Measurements from ENCODE around the gene OAS3.
"Not testable (repeated sequence)": the region's sequence is repeated elsewhere in the genome, so short reads cannot be mapped to it uniquely, and the experiment has no call there.

The OAS3 gene

GRCh38 chr12:112937741-112938719 lies at the start of gene OAS3:
Gene OAS3, plus strand, starts transcription at chr12:112938474. Its CDS starts 57 bp downstream, at chr12:112938531.
- DNase-seq (ENCODE audit: low read depth in 2 of 2) = peak; percentile 18 to 35

- DNase-seq (ENCODE audit: low read depth in 2 of 2) = no peak
These were observed 46.9 kb upstream of the OAS3 start for GRCh38 chr12:112891093-112892024.

- DNase-seq (ENCODE audit: low read depth in 2 of 2) = no peak
These were observed 45.4 kb upstream of the OAS3 start for GRCh38 chr12:112892856-112893255.

GRCh38 chr12:112894128-112894527 lies 44.1 kb upstream of the OAS3 start:
- no peak for DNase-seq (ENCODE audit: low read depth in 2 of 2)

- DNase-seq (ENCODE audit: low read depth in 2 of 2) = no peak
These were observed 39.9 kb upstream of the OAS3 start for GRCh38 chr12:112898380-112898779.

- no peak for DNase-seq (ENCODE audit: low read depth in 2 of 2)
These were observed 37.8 kb upstream of the OAS3 start for GRCh38 chr12:112900298-112901145.

GRCh38 chr12:112901271-112901670 lies 37.0 kb upstream of the OAS3 start:
- DNase-seq (ENCODE audit: low read depth in 2 of 2) = no peak

GRCh38 chr12:112904571-112904970 lies 33.7 kb upstream of the OAS3 start:
- DNase-seq (ENCODE audit: low read depth in 2 of 2) = no peak

GRCh38 chr12:112905451-112906089 lies 32.7 kb upstream of the OAS3 start:
- no peak for DNase-seq (ENCODE audit: low read depth in 2 of 2)

GRCh38 chr12:112906712-112907414 lies 31.4 kb upstream of the OAS3 start, which contains the start of gene OAS1:
Gene OAS1, plus strand, starts transcription at chr12:112906962. Its CDS starts 78 bp downstream, at chr12:112907040.
- no peak for DNase-seq (ENCODE audit: low read depth in 2 of 2)

- no peak for DNase-seq (ENCODE audit: low read depth in 2 of 2)
These were observed 30.7 kb upstream of the OAS3 start for GRCh38 chr12:112907415-112908157.

- no peak for DNase-seq (ENCODE audit: low read depth in 2 of 2)
These were observed 29.7 kb upstream of the OAS3 start for GRCh38 chr12:112908548-112908947.

GRCh38 chr12:112909693-112910092 lies 28.6 kb upstream of the OAS3 start:
- DNase-seq (ENCODE audit: low read depth in 2 of 2) = no peak

- no peak for DNase-seq (ENCODE audit: low read depth in 2 of 2)
These were observed 25.1 kb upstream of the OAS3 start for GRCh38 chr12:112913038-112913688.

- DNase-seq (ENCODE audit: low read depth in 2 of 2) = not testable (repeated sequence)
These were observed 24.4 kb upstream of the OAS3 start for GRCh38 chr12:112913888-112914287.

- DNase-seq (ENCODE audit: low read depth in 2 of 2) = no peak
These were observed 22.0 kb upstream of the OAS3 start for GRCh38 chr12:112916270-112916669.

GRCh38 chr12:112919121-112919520 lies 19.2 kb upstream of the OAS3 start:
- no peak for DNase-seq (ENCODE audit: low read depth in 2 of 2)

- DNase-seq (ENCODE audit: low read depth in 2 of 2) = no peak
These were observed 13.3 kb upstream of the OAS3 start for GRCh38 chr12:112924986-112925385.
